HepG2 (cell line): Measurements from ENCODE around the gene SH3GL1. TPM values are rescaled to one million over a fixed set of nuclear protein-coding genes. Genes with fewer than 3 reads are reported as not detected.

Source experiments
- DR1 ChIP-seq: sonication (generic); formaldehyde crosslinking; IDR thresholded peaks from 2 replicates; pipeline ENCODE4 v1.8.0; 2021; ENCODE audit warnings: mild to moderate bottlenecking, missing genetic modification reagents, inconsistent platforms
- GLI4 ChIP-seq: sonication (generic); formaldehyde crosslinking; IDR thresholded peaks from 2 replicates; pipeline ENCODE4 v1.5.1; 2020; ENCODE audit warnings: missing genetic modification reagents, mild to moderate bottlenecking, moderate library complexity, borderline replicate concordance
- IRF1 ChIP-seq: sonication (generic); formaldehyde crosslinking; IDR thresholded peaks from 2 replicates; pipeline ENCODE4 v1.4.0; 2020; ENCODE audit warnings: low read depth, mild to moderate bottlenecking, missing genetic modification reagents
- KDM2A ChIP-seq: sonication (generic); formaldehyde crosslinking; IDR thresholded peaks from 2 replicates; pipeline ENCODE4 v1.4.0; 2020; ENCODE audit warnings: low read depth, missing genetic modification reagents, borderline replicate concordance
- KLF6 ChIP-seq: IDR thresholded peaks from 2 replicates; pipeline ENCODE4 v1.8.0; 2016; ENCODE audit warnings: missing biosample characterization, missing genetic modification reagents
- MLXIP ChIP-seq: sonication (generic); formaldehyde crosslinking; IDR thresholded peaks from 2 replicates; pipeline ENCODE4 v1.9.0; 2021; ENCODE audit warnings: missing genetic modification reagents, borderline replicate concordance
- MTA1 ChIP-seq: sonication (generic); formaldehyde crosslinking; IDR thresholded peaks from 2 replicates; pipeline ENCODE4 v1.4.0; 2020; ENCODE audit warnings: missing genetic modification reagents, mild to moderate bottlenecking, borderline replicate concordance
- MTF1 ChIP-seq: sonication (generic); formaldehyde crosslinking; IDR thresholded peaks from 2 replicates; pipeline ENCODE4 v1.5.0; 2020; ENCODE audit warnings: missing genetic modification reagents
- MTF2 ChIP-seq: sonication (generic); formaldehyde crosslinking; IDR thresholded peaks from 2 replicates; pipeline ENCODE4 v1.5.0; 2020; ENCODE audit warnings: missing genetic modification reagents, borderline replicate concordance
- PBX2 ChIP-seq: IDR thresholded peaks from 2 replicates; pipeline ENCODE4 v1.6.1; 2016; ENCODE audit warnings: control low read depth
- PHF8 ChIP-seq: sonication (generic); formaldehyde crosslinking; IDR thresholded peaks from 2 replicates; pipeline ENCODE4 v1.5.0; 2020; ENCODE audit warnings: missing genetic modification reagents
- POLR2AphosphoS5 ChIP-seq: IDR thresholded peaks from 2 replicates; pipeline ENCODE4 v1.6.1; 2012; ENCODE audit warnings: low read depth, low read length
- SAP130 ChIP-seq: IDR thresholded peaks from 2 replicates; pipeline ENCODE4 v1.6.1; 2016; ENCODE audit warnings: low read depth
- THAP11 ChIP-seq: IDR thresholded peaks from 2 replicates; pipeline ENCODE4 v1.6.1; 2016; ENCODE audit warnings: missing biosample characterization, missing genetic modification reagents
- ZNF142 ChIP-seq: sonication (generic); formaldehyde crosslinking; IDR thresholded peaks from 2 replicates; pipeline ENCODE4 v1.4.0; 2020; ENCODE audit warnings: missing genetic modification reagents
- ZNF441 ChIP-seq: sonication (generic); formaldehyde crosslinking; IDR thresholded peaks from 2 replicates; pipeline ENCODE4 v1.7.0; 2021; ENCODE audit warnings: missing genetic modification reagents, borderline replicate concordance
- ZNF451 ChIP-seq: sonication (generic); formaldehyde crosslinking; IDR thresholded peaks from 2 replicates; pipeline ENCODE4 v1.5.0; 2020; ENCODE audit warnings: mild to moderate bottlenecking, missing genetic modification reagents
- ZNF563 ChIP-seq: sonication (generic); formaldehyde crosslinking; IDR thresholded peaks from 2 replicates; pipeline ENCODE4 v1.8.0; 2022; ENCODE audit warnings: mild to moderate bottlenecking, moderate library complexity, missing genetic modification reagents
- polyA plus RNA-seq, 8 experiments: library from polyadenylated mRNA; depleted of rRNA in 3 of 8; stranded (reverse) in 7 of 8; unstranded in 1 of 8; fragments of >200 nt; fragmentation: Illumina TruSeq in 4 of 8; extraction: Trizol in 4 of 8; gene quantifications; 2 replicates each; pipeline versions ENCODE4 v1.2.1 to v1.2.3, GENCODE V29; 2011 to 2016; ENCODE audit warnings: low read depth in 4 of 8, missing spikeins in 1 of 8, mixed read lengths in 1 of 8; ENCODE audit not compliant: insufficient read depth in 1 of 8
- total RNA-seq, 5 experiments: library from RNA; depleted of rRNA; stranded (reverse); fragments of >200 nt; fragmentation: Illumina TruSeq; extraction: Trizol; gene quantifications; 2 replicates each; pipeline ENCODE4 v1.2.3, GENCODE V29; 2016; ENCODE audit warnings: low read depth in 1 of 5

Gene SH3GL1
- total and polyA plus RNA-seq, 2 of the 13 experiments (the other 11 are each of a cell fraction or from before 2014, with no cell fraction given): 33.0 to 45.1 TPM

- TF ChIP-seq PBX2 (CRISPR knock-in tag) (no peak), PHF8 (0 out of 2 replicates have a peak, but pooled peaks have one; percentile 41), POLR2AphosphoS5 (peak; percentile 44; the same call in 1 of the 2 replicates), THAP11 (CRISPR knock-in tag) (no peak; the same call in 1 of the 2 replicates), MTF2 (peak; percentile 38; the same call in 1 of the 2 replicates), ZNF563 (CRISPR knock-in tag) (peak; percentile 13; the same call in 1 of the 2 replicates), KLF6 (CRISPR knock-in tag) (no peak), MTA1 (peak; percentile 46; the same call in 1 of the 2 replicates), KDM2A (peak; percentile 63), GLI4 (CRISPR knock-in tag) (no peak), ZNF441 (no peak), MLXIP (no peak), ZNF451 (CRISPR knock-in tag) (0 out of 2 replicates have a peak, but pooled peaks have one; percentile 2), IRF1 (CRISPR knock-in tag) (no peak), ZNF142 (CRISPR knock-in tag) (0 out of 2 replicates have a peak, but pooled peaks have one; percentile 17), MTF1 (CRISPR knock-in tag) (no peak), DR1 (CRISPR knock-in tag) (peak; percentile 82), SAP130 (CRISPR knock-in tag) (peak; percentile 73; the same call in 1 of the 2 replicates)
Measured at GRCh38 chr19:4343370-4344307, 56.7 kb downstream of the SH3GL1 start, which contains the start of gene MPND (continued).
